ENCODE measurements around the gene DLL1.
"Not testable (repeated sequence)": the region's sequence is repeated elsewhere in the genome, so short reads cannot be mapped to it uniquely, and the experiment has no call there.

The DLL1 gene

DNA sequence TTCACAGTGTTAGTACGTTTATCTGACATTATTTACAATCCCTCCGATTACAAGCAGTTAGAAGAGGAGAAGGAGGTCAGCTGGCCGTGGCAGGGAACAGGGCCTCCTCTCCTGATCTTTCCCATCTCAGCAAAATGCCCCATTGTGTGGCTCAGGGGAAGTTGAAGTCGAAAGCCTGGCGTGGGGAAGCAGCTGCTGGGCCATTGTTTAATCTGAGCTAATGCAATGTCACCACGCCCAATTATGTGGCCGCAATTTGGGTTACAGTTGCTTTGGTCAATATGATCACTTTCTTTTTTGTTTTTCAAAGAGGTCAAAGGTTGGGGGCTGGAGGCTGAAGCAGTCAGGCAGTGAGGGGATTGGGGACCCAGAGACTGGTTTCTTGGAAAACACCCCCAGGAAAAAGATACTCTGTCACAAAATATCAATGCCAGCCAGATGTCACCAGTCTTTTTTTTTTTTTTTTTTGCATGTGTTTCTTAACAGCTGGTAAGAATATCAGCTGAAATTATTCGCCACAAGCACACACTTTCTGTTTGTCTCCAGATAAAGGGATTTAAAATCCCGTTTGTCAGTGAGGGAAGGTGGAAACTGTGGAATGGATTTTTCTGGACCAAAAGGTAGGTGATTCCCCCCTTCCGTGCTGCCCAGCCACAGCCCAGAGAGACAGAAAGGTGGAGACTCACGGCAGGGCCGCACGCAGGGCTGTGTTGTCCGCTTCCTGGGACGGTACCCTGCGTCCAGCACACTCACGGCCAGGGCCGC, 24.6 kb downstream of the DLL1 start:
- no peak for DNase-seq

DNA sequence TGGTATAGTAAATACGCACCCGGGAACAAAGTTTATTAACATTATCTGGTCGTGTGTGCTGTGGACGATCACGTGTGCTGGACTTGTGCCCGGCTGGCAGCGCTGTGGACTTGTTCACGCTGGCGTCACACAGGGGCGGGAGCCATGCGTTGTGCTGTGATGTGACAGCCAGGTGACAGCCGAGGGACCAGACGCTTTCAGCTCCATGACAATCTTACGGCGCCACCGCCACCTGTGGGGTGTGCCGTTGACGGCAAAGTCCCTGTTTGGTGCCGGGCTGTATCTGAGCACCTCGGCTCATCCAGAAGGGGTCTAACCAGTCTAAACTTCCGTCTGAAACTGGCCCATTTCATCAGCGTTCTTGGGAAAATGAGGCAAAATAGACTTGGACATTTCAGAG, 25.2 kb downstream of the DLL1 start:
- DNase-seq = no peak

DNA sequence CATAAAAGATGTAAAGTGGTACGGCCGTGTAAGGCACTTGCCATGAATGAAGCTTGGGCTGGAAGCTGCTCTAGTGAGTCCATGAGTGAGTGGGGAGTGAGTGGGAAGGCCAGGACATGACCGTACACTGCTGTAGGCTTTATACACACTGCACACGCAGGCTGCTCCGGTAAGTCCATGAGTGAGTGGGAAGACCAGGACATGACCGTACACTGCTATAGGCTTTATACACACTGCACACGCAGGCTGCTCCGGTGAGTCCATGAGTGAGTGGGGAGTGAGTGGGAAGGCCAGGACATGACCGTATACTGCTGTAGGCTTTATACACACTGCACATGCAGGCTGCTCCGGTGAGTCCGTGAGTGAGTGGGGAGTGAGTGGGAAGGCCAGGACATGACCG, 26.2 kb downstream of the DLL1 start:
- not testable (repeated sequence) for DNase-seq

DNA sequence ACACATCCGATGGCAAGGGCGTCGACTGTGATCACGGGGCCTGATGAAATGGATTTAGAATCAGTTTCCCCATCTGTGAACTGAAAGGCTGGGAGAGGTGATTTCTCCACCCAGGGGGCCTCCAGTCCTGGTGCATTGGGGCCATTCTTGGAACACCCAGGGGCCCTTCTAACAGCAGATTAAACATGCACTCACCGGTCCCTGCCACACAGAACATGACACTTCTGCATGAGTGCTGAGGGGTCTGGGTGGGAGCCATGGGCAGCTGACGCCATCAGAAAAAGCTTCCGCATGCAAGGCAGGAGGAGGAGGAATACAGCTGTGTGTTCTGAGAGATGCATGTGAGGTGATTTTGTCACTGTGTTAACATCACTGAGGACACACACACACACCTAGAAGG, 26.8 kb downstream of the DLL1 start:
- no peak for DNase-seq

DNA sequence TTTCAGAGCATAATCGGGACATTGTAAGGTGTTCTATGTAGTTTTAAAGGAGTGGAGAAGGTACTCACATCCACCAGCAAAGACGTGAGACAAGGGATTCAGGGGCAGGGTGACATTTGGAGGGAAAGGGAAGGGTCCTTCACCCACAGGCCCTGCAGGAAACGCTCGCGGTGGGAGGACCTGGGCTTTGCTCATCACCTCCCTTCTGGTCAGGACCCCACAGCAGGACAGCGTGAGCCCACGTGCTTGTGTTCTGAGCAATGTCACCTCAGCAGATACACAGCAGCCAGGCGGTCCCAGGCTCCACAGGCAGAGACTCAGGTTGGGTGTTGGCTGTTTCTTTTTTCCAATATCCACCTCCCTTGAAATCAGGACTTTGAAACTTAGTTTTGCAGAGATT, 27.5 kb downstream of the DLL1 start:
- no peak for DNase-seq

DNA sequence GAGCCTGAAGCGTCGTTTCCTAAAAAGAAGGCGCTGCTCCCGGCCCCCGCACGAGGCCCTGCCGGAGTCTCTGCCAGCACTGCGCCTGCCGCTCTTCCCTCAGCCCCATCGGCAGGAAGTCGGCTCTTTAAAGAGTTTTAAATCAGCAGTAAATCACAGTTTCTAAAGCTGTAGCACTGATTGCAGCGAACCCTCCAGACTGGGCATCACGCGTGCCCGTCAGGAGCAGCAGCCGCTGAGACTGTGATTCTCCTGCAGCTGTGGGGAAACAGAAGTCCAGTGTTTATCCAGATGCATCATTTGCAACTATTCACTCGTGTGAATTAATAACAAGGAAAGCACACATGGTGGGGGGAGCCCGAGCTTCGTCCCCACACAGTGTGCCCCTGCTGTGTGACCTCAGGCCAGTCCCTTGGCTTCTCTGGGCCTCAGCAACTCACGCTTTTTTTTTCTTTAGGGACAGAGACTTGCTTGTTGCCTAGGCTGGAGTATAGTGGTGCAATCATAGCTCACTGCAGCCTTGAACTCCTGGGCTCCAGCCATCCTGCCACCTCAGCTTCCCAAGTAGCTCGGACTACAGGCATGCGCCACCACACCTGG, 28.3 kb downstream of the DLL1 start:
- DNase-seq = no peak

DNA sequence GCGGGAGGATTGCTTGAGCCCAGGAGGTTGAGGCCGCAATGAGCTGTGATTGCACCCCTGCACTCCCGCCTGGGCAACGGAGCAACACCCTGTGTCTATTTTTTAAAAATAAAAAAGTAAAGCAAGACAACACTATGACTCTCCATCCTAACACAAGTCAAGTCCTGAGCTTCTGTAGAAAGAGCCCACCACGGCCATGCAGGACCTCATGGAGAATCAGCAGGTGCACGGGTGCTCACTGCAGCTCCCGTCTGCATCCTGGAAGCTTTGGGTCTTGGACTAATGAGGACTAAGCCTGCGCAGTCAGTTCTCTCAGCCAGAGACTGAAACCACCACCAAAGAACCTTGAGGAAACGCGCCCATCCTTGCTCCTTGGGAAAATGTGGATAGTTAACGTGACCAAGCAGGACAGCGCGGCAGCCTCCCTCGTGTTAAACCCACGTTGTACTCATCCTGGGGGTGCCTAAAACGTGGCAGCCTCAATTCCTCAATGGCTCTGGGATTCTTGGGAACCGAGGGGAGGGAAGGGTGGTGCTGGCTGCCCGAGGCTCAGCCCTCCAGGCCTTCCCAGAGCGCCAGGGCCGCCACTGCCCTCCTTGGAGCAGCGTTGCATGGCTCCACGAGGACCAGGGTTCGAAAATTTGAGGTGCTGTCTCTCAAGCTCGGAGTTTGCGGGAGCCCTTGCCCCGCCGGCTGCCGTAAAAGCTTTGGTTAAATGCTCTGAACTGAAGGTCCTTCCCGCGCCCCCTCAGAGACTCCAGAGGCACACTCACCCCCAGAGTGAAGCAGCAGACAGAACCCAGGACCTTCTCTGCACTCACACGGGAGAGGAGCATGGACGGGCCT, 29.0 kb downstream of the DLL1 start:
- DNase-seq = no peak

DNA sequence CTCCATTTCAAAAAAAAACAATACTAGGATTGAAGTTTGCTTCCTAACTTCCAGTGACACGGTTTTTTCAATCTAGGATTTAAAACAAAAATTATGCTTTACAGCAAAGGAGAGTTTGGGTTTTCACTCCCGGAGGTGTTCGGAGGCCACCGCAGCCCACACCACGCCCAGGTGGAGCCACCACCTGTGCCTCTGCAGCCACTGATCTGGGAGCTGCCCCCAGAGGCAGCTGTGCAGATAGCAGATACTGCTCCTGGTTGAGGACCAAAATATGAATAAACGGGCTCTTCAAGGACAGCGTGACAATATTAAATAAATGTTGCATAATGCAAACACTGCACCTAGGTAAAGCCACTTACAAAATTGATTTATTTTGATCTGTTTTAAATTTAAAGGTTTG, 30.2 kb downstream of the DLL1 start:
- no peak for DNase-seq

DNA sequence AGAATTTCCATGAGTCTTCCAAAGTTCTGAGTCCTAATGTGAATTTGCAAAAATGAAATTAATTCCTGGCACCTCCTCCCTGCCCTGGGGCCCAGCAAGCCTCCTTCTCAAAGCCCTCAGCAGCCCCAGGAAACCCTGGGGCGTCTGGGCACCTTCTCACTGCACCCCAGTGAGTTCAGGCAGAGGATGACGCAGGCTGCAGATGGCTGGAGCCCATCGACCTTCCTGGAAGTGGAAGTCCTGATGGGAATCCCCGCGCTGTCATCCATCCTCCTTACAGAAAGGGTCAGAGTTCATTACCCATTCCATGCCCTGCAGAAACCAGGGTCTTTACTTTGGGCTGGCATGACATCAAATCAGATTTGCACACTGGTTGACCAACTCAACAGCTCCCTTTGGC, 31.6 kb downstream of the DLL1 start:
- no peak for DNase-seq

DNA sequence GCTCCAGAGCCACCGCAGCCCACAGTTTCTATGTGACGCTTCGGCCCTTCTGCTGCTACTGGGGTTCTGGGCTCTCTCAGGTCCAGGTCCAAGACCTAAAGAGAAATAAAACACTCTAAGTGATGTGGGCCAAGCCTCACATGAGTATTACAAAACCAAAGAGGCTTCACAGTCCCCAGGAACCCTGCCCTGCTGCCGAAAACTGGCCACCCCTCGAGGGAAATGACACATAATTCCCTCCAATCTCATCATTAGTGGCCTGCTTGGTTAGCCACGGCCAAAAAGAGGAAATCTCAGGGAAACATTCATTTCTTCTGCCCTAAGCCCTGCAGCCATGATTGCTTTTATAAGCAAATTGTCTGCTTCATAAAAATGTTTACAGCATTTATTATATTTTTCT, 32.5 kb downstream of the DLL1 start:
- DNase-seq = no peak

DNA sequence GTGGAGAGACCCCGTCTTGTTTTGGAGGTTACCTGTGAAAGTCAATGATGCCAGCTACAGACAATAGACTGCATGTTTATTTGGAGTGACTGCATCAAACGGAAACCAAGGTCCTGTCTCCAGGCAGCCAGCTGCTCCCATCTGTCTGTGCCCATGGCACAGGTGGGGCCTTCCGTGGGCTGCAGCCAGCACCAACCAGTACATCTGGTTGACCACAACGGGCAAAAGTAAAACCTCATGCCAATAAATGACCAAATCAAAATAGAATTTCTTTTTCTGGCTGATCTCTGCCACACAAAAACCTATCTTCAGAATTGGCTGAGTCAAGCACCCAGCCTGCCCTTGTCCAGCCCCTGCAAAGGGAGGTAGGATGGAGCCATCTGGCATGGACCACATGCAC, 33.5 kb downstream of the DLL1 start:
- DNase-seq = no peak

DNA sequence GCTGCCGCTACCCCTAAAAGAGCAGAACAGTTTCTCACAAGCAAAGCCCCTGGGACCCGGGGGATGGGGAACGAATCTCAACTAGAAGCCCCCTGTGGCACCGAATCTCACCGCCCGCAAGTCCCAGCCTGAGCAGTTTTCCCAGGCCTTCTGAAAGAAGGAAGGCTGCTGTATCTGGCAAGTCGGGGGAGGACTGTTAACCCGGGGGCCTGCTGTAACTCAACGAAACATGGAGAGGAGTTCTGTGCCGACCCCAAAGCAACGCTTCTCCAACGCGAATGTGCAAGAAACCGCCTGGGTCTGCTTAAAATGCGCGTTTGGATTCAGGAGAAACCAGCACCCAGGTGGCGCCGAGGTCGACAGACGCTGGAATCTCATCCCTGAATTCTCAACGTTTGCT, 34.2 kb downstream of the DLL1 start:
- no peak for DNase-seq

DNA sequence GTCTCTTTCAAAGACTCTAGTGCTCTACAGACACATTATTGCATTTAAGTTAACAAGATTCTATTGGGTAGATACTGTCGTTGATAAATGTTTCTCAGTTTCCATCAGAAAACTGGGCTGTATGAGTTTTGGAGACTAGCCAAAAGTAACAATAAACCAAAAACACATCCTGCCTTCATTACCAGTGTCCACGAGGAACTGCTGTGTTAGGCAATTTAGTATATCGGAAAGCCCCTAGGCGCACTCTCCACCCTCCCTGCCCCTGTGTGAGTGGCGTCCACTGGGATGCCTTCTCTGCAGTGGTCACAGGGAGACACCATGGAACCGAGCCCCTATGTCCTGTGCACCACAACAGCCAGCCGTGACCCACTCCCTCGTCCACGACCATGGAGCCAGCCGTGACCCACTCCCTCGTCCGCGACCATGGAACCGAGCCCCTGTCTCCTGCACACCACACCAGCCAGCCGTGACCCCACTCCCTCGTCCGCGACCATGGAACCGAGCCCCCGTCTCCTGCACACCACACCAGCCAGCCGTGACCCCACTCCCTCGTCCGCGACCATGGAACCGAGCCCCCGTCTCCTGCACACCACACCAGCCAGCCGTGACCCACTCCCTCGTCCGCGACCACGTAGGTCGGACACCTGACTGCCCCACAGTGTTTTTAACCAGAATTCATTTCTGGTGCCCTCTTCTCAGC, 35.3 kb downstream of the DLL1 start:
- DNase-seq = no peak

DNA sequence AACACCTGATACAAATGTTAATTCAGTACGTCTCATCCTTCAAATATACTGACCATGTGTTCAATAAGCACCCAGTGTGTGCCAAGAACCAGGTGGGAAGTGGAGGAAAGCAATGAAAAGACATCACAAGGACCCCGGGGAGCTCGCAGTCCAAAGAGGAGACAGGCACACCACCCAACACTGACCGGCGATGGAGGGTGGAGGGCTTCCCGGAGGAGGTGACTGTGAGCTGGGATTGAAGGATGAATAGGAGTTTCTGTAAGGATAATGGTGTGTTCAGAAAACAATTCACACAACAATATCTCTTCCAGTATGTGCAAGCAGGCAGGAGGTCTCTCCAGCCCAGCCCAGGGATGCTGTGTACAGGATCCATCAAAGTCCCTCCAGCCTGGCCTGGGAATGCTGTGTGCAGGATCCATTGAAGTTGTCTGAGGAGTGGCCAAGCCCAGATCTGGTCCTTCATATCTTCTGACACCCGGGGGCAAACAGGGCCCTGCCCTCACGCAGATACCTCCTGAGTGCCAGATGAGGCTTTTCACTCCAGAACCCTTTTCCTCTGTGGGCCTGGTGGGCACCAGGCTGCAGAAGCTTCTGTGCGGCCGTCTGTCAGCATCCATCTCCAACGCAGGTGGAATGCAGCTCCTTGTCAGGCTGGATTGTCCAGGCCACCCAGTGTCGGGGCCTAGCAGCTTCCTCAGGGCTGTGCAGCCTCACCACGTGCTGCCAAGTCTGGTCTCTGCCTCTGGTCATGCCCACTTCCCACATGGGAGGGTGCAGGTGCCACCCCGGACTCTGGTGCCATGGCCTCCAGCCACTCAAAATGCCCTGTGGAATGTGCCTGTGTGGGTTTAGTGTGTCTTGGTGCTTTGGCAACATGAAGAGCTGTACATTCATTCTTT, 36.3 kb downstream of the DLL1 start:
- no peak for DNase-seq

DNA sequence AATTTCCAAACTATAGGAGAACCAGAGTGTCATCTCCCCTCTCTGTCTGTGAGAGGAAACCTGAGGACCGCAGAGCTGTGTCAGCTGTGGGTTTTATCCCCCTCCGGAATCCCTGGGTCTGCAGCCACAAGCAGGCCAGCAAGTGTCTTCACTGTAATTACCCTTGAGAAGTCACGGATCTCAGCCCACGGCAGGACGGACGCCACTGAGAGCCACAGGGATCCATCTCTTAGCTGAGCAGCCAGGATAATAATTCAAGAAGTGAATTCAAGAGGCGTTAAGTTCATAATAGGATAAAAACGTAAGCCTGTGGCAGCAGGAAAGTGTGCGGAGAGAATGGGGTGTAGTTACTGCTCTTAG, 37.0 kb downstream of the DLL1 start:
- no peak for DNase-seq

DNA sequence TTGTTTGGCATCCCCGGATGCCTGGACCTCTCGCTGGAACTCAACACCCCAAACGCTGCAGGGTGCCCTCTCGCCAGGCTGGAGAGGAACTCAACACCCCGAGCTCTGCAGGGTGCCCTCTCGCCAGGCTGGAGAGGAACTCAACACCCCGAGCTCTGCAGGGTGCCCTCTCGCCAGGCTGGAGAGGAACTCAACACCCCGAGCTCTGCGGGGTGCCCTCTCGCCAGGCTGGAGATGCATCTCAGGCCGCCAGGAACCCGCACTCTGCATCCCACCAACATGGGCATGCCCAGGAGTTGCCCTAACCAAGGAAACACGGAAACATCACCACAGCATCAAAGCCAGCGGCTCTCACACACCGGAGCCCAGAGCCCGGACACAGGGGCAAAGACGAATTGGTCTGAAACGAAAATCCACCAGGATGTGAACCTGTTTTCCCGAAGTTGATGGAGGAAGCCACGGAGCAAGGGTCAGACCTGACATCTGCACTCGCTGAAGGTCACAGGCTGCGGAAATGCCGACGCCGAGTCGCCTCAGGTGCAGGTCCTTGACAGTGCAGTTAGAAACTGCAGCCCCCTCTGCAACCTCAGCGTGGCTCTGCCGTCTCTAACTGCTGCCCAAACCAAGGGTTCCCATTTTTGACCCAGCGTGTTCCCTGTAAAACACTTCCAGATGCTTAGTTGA, 37.5 kb downstream of the DLL1 start:
- DNase-seq = no peak

DNA sequence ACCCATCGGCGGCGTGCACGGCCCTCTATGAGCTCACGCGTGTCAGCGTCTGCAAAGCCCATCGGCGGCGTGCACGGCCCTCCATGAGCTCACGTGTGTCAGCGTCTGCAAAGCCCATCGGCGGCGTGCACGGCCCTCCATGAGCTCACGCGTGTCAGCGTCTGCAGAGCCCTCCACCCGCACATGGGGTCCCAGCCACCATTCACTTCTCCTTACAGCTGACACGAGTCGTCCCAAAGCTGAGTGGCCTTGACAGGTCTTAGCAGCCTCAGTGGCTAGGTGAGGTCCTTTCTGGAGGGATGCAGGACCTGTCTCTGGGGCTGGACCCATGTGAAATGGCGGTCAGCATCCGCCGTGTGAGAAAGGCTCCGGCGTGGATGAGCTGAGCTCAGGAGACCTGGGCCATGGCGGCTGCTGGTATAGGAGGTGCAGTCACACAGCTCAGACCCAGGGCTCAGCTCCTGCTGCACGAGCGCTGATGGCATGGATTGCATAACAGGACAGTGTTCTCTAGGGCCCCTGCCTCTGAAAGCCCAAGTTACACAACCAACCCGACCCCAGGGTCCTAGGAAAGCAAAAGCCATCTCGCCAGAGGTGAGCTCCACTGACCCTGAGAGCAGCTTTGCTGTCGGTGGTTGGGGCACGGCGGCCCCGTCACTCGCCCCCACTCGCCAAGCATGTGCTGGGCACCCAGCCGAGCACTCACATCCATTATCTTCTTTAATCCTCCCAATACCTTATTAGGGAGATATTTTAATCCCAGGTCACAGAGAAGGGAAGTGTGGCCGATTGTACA, 38.9 kb downstream of the DLL1 start:
- DNase-seq = no peak

DNA sequence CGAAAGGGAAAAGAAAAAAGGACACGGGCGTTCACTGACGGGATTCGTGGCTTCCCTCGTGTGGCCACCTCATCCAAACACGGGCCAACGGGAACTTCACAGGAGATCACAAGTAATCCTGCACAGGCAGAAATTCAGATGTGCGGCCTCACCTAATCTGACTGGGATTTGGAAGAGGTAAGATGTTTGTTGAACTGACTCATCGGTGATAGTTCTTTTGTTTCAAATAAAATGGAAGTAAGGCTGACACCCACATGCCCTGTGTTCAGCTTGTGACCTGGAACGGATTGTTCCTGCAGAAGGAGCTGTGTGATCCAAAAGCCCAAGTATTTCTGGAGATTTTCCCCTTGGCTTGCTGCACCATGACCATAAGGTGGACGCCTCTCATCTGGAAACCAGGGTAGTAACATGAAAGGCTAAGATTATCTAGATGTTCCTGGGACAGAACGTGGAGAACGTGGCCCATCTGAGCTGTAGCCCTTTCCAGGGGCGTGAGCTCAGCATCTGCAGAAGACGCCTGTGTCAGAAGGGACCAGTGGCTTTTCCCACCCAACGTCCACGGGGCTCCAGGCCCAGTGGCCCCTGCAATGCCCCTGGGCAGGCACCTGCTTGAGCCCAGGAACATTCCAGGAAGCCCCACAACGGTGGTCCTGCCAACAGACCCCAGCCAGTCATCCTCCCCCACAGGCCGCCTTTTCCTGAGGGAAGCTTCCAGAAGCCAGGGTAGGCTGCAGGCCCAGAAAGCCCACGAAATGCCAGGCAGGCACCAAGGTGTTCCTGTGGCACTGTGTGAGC, 39.7 kb downstream of the DLL1 start:
- no peak for DNase-seq

DNA sequence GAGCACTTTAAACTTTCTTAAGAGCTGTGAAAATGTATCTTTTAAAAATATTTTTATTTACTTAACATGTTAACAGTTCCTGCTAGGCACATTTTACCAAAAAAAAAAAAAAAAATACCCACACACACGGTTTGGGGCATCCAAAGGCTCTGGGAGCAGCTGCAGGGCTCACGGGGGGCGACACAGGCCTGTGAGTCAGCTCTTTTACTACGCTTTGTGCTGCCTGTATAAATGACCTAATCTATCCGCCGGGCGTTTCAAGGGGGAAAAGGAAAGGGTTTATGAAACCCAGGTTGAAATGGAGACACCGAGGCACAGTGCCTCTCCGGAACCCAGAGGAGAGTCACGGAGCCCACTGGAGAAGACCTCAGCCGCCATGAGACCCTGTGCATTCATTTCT, 40.4 kb downstream of the DLL1 start:
- no peak for DNase-seq

DNA sequence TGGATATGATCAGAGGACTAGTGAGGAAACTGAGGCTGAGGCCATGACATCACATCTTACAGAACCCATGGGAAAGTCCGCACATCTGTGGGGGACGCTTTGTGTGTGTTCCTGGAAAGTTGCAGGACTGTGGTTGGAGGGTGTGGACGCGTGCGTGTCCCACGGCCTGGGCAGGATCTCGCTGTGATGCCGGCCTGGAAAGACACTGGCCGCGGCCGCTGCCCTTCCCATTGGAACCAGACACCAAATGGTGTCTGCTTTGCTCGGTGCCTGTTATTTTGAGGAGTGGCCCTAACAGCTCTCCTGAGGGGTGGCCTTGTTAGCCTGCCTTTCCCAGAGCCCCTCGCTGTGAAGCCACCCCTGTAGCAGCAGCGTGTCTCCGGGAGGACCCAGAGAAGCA, 41.1 kb downstream of the DLL1 start:
- no peak for DNase-seq

Data from NCI-H510A (cell line).